ENCODE results near the gene LGI1. TPM values are rescaled to one million over a fixed set of nuclear protein-coding genes. Genes with fewer than 3 reads are reported as not detected.

Gene LGI1
- total and polyA plus RNA-seq, 2 of the 8 experiments (the other 6 are each of a cell fraction or from before 2014, with no cell fraction given), result 0.15 TPM; not detected in 1

GRCh38 chr10:93773120-93773519, 15.4 kb downstream of the LGI1 start:
- Histone ChIP-seq H2BK5ac (ENCODE audit: low read depth, low read length) (no peak overlapping the region), H3K23me2 (ENCODE audit: low read depth, low read length) (no peaks in the 10 kb centered on the region), H3K23ac (ENCODE audit: insufficient read length) (no peak overlapping the region), H3K18ac (ENCODE audit: extremely low read depth, low read length) (no peak overlapping the region), H4K91ac (replicated peaks; ENCODE audit: insufficient read length, low read length) (no peak overlapping the region), H2BK120ac (replicated peaks; ENCODE audit: low read depth, low read length) (no peak overlapping the region), H4K8ac (ENCODE audit: extremely low read depth, insufficient read depth, low read length) (no peak overlapping the region), H3K79me2 (ENCODE audit: control insufficient read depth in 1 of 2, insufficient read depth in 2 of 2, low read length in 2 of 2) (no peaks in the 10 kb centered on the region), H2AFZ (ENCODE audit: low read length) (no peak overlapping the region), H3K4me3 (ENCODE audit: extremely low read depth in 1 of 4, insufficient read depth in 2 of 4, low read depth in 3 of 4, low read length in 4 of 4) (no peak overlapping the region), H3K14ac (ENCODE audit: insufficient read length) (no peak overlapping the region), H3K9ac (replicated peaks in 1 of 4; ENCODE audit: extremely low read depth in 1 of 4, low read depth in 3 of 4, low read length in 3 of 4) (no peak overlapping the region), H3K79me1 (ENCODE audit: low read depth, low read length) (no peaks in the 10 kb centered on the region), H3K36me3 (ENCODE audit: control insufficient read depth in 2 of 4, insufficient read depth in 4 of 4, low read length in 3 of 4) (no peaks in the 10 kb centered on the region), H3K4me2 (ENCODE audit: insufficient read depth in 1 of 2, low read depth in 2 of 2, low read length in 2 of 2) (no peak overlapping the region), H2BK12ac (ENCODE audit: low read depth, low read length) (no peak overlapping the region), H2BK20ac (ENCODE audit: low read length) (no peak overlapping the region), H3K4me1 (replicated peaks in 1 of 4; ENCODE audit: control insufficient read depth in 3 of 4, insufficient read depth in 4 of 4, low read length in 3 of 4) (peaks cover 0 to 6% (median 1%) of the 10 kb centered on the region in 4 experiments; a peak in 2 of 7 replicates), H2BK15ac (ENCODE audit: low read length) (no peak overlapping the region), H3K27ac (ENCODE audit: low read depth, low read length) (no peak overlapping the region), H3K9me3 (ENCODE audit: insufficient read depth in 2 of 2, low read depth in 1 of 2, low read length in 1 of 2) (no peaks in the 10 kb centered on the region), H3K4ac (replicated peaks; ENCODE audit: insufficient read length, low read depth, low read length) (no peak overlapping the region), H4K20me1 (replicated peaks in 1 of 2; ENCODE audit: control insufficient read depth in 1 of 2, insufficient read depth in 2 of 2, low read length in 2 of 2) (no peaks in the 10 kb centered on the region), H4K5ac (ENCODE audit: insufficient read length, low read depth, low read length) (no peak overlapping the region), H2AK5ac (ENCODE audit: low read depth, low read length) (no peak overlapping the region), H3K56ac (replicated peaks; ENCODE audit: insufficient read length, low read depth, low read length) (no peak overlapping the region), H3K27me3 (replicated peaks in 1 of 4; ENCODE audit: control insufficient read depth in 3 of 4, extremely low read depth in 1 of 4, insufficient read depth in 3 of 4, low read length in 3 of 4) (no peaks in the 10 kb centered on the region)
- TF ChIP-seq RBBP5 (IDR thresholded peaks at IDR 0.05; ENCODE audit: borderline replicate concordance, low read depth, low read length) (no peak), SRF (IDR thresholded peaks at IDR 0.05; ENCODE audit: low read depth, low read length) (no peak), POLR2A (IDR thresholded peaks at IDR 0.05; ENCODE audit: control extremely low read depth in 1 of 2, low read depth in 2 of 2, low read length in 2 of 2) (no peak), CHD1 (IDR thresholded peaks at IDR 0.05; ENCODE audit: low read depth, low read length) (no peak), NANOG (IDR thresholded peaks at IDR 0.05; ENCODE audit: insufficient read depth, low read depth, low read length, poor library complexity, severe bottlenecking) (no peak), ATF3 (IDR thresholded peaks at IDR 0.05; ENCODE audit: insufficient read depth, low read depth, low read length) (no peak), BRCA1 (IDR thresholded peaks at IDR 0.05; ENCODE audit: low read depth, low read length) (no peak), TEAD4 (IDR thresholded peaks at IDR 0.05; ENCODE audit: low read depth, low read length) (no peak), MAFK (IDR thresholded peaks at IDR 0.05; ENCODE audit: low read depth, low read length) (no peak), TAF7 (optimal IDR thresholded peaks at IDR 0.05; ENCODE audit: borderline replicate concordance, low read depth, low read length) (no peak), PHF8 (conservative IDR thresholded peaks at IDR 0.05; ENCODE audit: low read depth, low read length) (no peak), BACH1 (IDR thresholded peaks at IDR 0.05; ENCODE audit: low read length) (no peak), NRF1 (IDR thresholded peaks at IDR 0.05; ENCODE audit: low read depth, low read length) (no peak), CEBPB (IDR thresholded peaks at IDR 0.05; ENCODE audit: low read depth, low read length) (no peak), ZNF274 (IDR thresholded peaks at IDR 0.05; ENCODE audit: borderline replicate concordance, extremely low read depth, low read length) (no peak)
- FAIRE-seq, result no peak
- ChIA-PET CTCF (ENCODE audit: partially characterized antibody) (interaction anchor here (0.6 to 2.5 kb wide), 8 partner anchors 12 to 1028 kb away, joined by 3 to 10 read pairs (median 4); no protein-coding TSS in a partner anchor), POLR2A (ENCODE audit: partially characterized antibody) (interaction anchor here (0.6 to 1.2 kb wide), 2 partner anchors 16 to 97 kb away, joined by 3 read pairs; partner anchors contain the start of gene LGI1)
- DNase-seq (ENCODE audit: low read depth in 1 of 2, low spot score in 2 of 2), result no peak
- WGBS, 2 experiments (ENCODE audit: extremely low coverage in 1 of 2, insufficient coverage in 1 of 2, insufficient read length in 1 of 2, insufficient replicate concordance in 2 of 2, low coverage in 1 of 2, low lambda C conversion rate in 2 of 2, missing lambda C conversion rate in 1 of 2), result 94% methylated on average over 5 of the region's 5 CpGs; no CpG with 5 or more reads in 1 of the 2 experiments
